B cell (primary cell): ENCODE data around the gene ZNF581. TPM values are rescaled to one million over a fixed set of nuclear protein-coding genes. Genes with fewer than 3 reads are reported as not detected.
A peak's percentile ranks its signal among the peaks of the same experiment; 100 is the strongest.

ENCODE experiments used
- ATAC-seq: fragments of 200-7000 bp; cut with Tn5 transposase; one replicate; pipeline ENCODE4 v1.10.0; 2021; ENCODE audit warnings: low read depth, mild to moderate bottlenecking, moderate number of reproducible peaks, moderate library complexity
- CTCF ChIA-PET: fragments of 350-600 bp; sonication (Branson Sonifier 250); formaldehyde crosslinking; loops from one replicate; lab custom pipeline; 2021; ENCODE audit warnings: antibody characterized with exemption, inconsistent platforms; lab: Charles Lee
- POLR2A ChIA-PET: fragments of 350-600 bp; sonication (Branson Sonifier 250); formaldehyde crosslinking; loops from one replicate; lab custom pipeline; 2021; ENCODE audit warnings: antibody characterized with exemption; lab: Charles Lee
- DNase-seq: peaks from one replicate; pipeline ENCODE4 v3.0.0; 2013
- H2AFZ ChIP-seq: 2 replicates; pipeline ENCODE4 v1.6.1; 2012; ENCODE audit warnings: mild to moderate bottlenecking, low read depth, low read length; ENCODE audit not compliant: insufficient read depth, poor library complexity, severe bottlenecking
- H3K27ac ChIP-seq, 2 donors: 1 replicate in 1 of 2; 2 replicates in 1 of 2; pipeline ENCODE4 v1.5.1; 2012 to 2013; ENCODE audit warnings: low read length in 2 of 2, mild to moderate bottlenecking in 2 of 2, moderate library complexity in 1 of 2
- H3K27me3 ChIP-seq, 4 experiments: fragments of 200-600 bp in 1 of 4; sonication (generic) in 1 of 4; replicated peaks in 1 of 4; 1 replicate in 2 of 4; 2 replicates in 2 of 4; pipeline versions ENCODE4 v1.6.1 to v1.7.0; 2013 to 2016; ENCODE audit warnings: low read length in 3 of 4, mild to moderate bottlenecking in 2 of 4, mixed read lengths in 1 of 4, moderate library complexity in 1 of 4; ENCODE audit not compliant: insufficient read depth in 4 of 4, control insufficient read depth in 3 of 4; ENCODE audit errors: control extremely low read depth in 1 of 4
- H3K36me3 ChIP-seq, 2 experiments: replicated peaks in 1 of 2; 1 replicate in 1 of 2; 2 replicates in 1 of 2; pipeline versions ENCODE4 v1.6.1 to v1.7.1; 2013; ENCODE audit warnings: low read length in 1 of 2; ENCODE audit not compliant: insufficient read depth in 2 of 2, control insufficient read depth in 1 of 2; ENCODE audit errors: control extremely low read depth in 1 of 2, extremely low read depth in 1 of 2
- H3K4me1 ChIP-seq, 2 donors: fragments of 200-600 bp in 1 of 2; sonication (generic) in 1 of 2; 1 replicate in 1 of 2; 2 replicates in 1 of 2; pipeline versions ENCODE4 v1.5.1 to v1.6.1; 2013 to 2017; ENCODE audit warnings: low read length in 2 of 2; ENCODE audit not compliant: control insufficient read depth in 2 of 2, insufficient read depth in 2 of 2
- H3K4me2 ChIP-seq: replicated peaks from 2 replicates; pipeline ENCODE3; 2012; ENCODE audit warnings: mild to moderate bottlenecking, low read depth, low read length; ENCODE audit not compliant: poor library complexity, severe bottlenecking
- H3K4me3 ChIP-seq, 5 experiments: fragments of 200-600 bp in 1 of 5; sonication (generic) in 1 of 5; 1 replicate in 3 of 5; 2 replicates in 2 of 5; pipeline versions ENCODE4 v1.5.1 to v1.7.0; 2011 to 2016; ENCODE audit warnings: low read length in 4 of 5, mild to moderate bottlenecking in 4 of 5, low read depth in 2 of 5, control low read depth in 1 of 5, moderate library complexity in 1 of 5; ENCODE audit not compliant: insufficient read depth in 1 of 5; ENCODE audit errors: control extremely low read depth in 1 of 5, extremely low read depth in 1 of 5
- H3K79me2 ChIP-seq: fragments of 200-600 bp; sonication (generic); one replicate; pipeline ENCODE4 v1.6.0; 2016; ENCODE audit warnings: low read length; ENCODE audit not compliant: control insufficient read depth, insufficient read depth
- H3K9ac ChIP-seq: fragments of 200-600 bp; sonication (generic); 2 replicates; pipeline ENCODE4 v1.6.1; 2017; ENCODE audit warnings: mild to moderate bottlenecking, low read length, moderate library complexity
- H3K9me3 ChIP-seq, 3 donors: one replicate each; pipeline versions ENCODE4 v1.6.1 to v1.7.1; 2013; ENCODE audit warnings: low read length in 2 of 3; ENCODE audit not compliant: control insufficient read depth in 2 of 3, insufficient read depth in 1 of 3; ENCODE audit errors: control extremely low read depth in 1 of 3
- H4K20me1 ChIP-seq: 2 replicates; pipeline ENCODE4 v1.6.0; 2012; ENCODE audit warnings: mild to moderate bottlenecking, low read length; ENCODE audit not compliant: insufficient read depth, control insufficient read depth, poor library complexity, severe bottlenecking
- H3K27ac Mint-ChIP-seq: one replicate; pipeline ENCODE4 v1.8.0; 2021; ENCODE audit warnings: mixed read lengths
- H3K27me3 Mint-ChIP-seq: one replicate; pipeline ENCODE4 v1.8.0; 2021; ENCODE audit warnings: mixed read lengths
- H3K4me1 Mint-ChIP-seq: one replicate; pipeline ENCODE4 v1.8.0; 2021; ENCODE audit warnings: mixed read lengths
- H3K4me3 Mint-ChIP-seq: one replicate; pipeline ENCODE4 v1.8.0; 2021; ENCODE audit warnings: mixed read lengths
- H3K9me3 Mint-ChIP-seq: one replicate; pipeline ENCODE4 v1.8.0; 2022; ENCODE audit warnings: mixed read lengths; ENCODE audit not compliant: insufficient read depth
- EZH2 ChIP-seq: IDR thresholded peaks from 2 replicates; pipeline ENCODE4 v1.6.1; 2012; ENCODE audit warnings: borderline replicate concordance, low read depth, mild to moderate bottlenecking, moderate library complexity, low read length; ENCODE audit not compliant: insufficient read depth, poor library complexity, severe bottlenecking
- WGBS: methylation state at CpG from one replicate; pipeline ENCODE4 v1.1.5; 2013; ENCODE audit warnings: missing lambda C conversion rate; ENCODE audit not compliant: insufficient coverage; 5-methylcytosine and 5-hydroxymethylcytosine counted together
- intact Hi-C: fragments of 100-400 bp; cut with micrococcal nuclease; formaldehyde crosslinking; loops from one replicate; pipeline ENCODE4 v1.10.0; 2022
- polyA plus RNA-seq: library from polyadenylated mRNA; depleted of rRNA; stranded (reverse); fragments of >200 nt; gene quantifications from 2 replicates; pipeline ENCODE4 v1.2.3, GENCODE V29; 2012
- total RNA-seq, 2 donors: library from RNA; stranded (reverse); fragments of 120-200 nt in 1 of 2; gene quantifications; 1 replicate in 1 of 2; 2 replicates in 1 of 2; pipeline versions ENCODE4 v1.2.3 to v1.2.4, GENCODE V29; 2013 to 2022
- TF ChIP-seq, protein P1 (sequence below): fragments of 200-600 bp; IDR thresholded peaks from one replicate; pipeline ENCODE4 v1.8.0; 2022; ENCODE audit warnings: antibody characterized with exemption, mild to moderate bottlenecking

The ZNF581 gene
- total and polyA plus RNA-seq, 2 donors (not counting 1 experiment from before 2014, with no cell fraction given) = 48.2 to 51.3 TPM

DNA sequence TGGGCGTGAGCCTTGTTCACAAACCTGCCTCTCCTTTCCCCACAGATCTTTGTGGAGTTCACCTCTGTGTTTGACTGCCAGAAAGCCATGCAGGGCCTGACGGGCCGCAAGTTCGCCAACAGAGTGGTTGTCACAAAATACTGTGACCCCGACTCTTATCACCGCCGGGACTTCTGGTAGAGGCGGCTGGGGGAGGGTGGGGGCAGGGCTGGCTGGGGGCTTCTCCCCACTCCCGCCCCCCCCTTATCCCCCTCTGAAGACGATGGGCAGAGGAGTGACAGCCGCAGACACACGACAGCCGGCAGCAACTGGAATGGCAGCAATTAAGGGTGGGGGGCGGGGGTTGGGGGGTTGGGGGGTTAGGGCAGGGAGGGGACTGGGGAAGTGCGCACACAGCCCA, 30.4 kb downstream of the ZNF581 start:
- Histone ChIP-seq H3K36me3 (peaks cover 0 to 57% of the 10 kb centered on the region in 2 experiments), H3K4me3 (no peak overlapping the region)
- CTCF ChIA-PET = interaction anchor here (0.9 to 3.7 kb wide), 4 partner anchors 11 to 42 kb away, joined by 3 to 46 read pairs (median 5); partner anchors contain the start of genes CCDC106 and U2AF2

DNA sequence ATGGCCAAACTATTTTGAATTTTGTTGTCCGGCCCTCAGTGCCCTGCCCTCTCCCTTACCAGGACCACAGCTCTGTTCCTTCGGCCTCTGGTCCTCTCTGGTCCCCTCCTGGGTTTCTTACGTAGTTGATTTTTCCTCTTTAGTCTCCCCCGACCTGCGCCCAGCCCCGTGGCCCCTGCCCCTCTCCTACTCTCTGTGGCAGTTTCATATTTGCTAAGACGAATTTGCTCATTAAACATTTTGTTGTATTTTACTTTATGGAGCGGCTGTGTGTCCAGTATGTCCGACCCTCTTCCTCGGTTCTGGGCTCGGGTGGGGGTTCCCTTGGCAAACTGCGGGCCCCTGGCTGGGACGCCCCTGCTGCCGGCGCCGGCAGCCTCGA, 31.0 kb downstream of the ZNF581 start:
- POLR2A ChIA-PET = interaction anchor here (1.1 to 1.3 kb wide), 2 partner anchors 20 to 37 kb away, joined by 3 to 6 read pairs; partner anchors contain the start of gene U2AF2
- DNase-seq = no peak
- Mint-ChIP-seq H3K4me1 (peaks cover 64% of the 10 kb centered on the region), H3K4me3 (peak overlapping the region; percentile 72), H3K27me3 (no peaks in the 10 kb centered on the region), H3K27ac (peak overlapping the region; percentile 85), H3K9me3 (no peaks in the 10 kb centered on the region)
- peak overlapping the region in 4 of 5 experiments; percentile 64 to 93 (median 82) for H3K4me3 ChIP-seq
- peaks cover 68% of the 10 kb centered on the region for H3K79me2 ChIP-seq
- peak overlapping the region; percentile 76 to 87 for H3K27ac ChIP-seq
- peak overlapping the region; percentile 70 for H2AFZ ChIP-seq
- CTCF ChIA-PET = interaction anchor here (0.6 kb wide), 1 partner anchor 42 kb away, joined by 3 read pairs; no protein-coding TSS in a partner anchor
- peaks cover 38 to 53% of the 10 kb centered on the region in 2 donors for H3K4me1 ChIP-seq
- H3K9me3 ChIP-seq = no peaks in the 10 kb centered on the region
- H4K20me1 ChIP-seq = peaks cover 73% of the 10 kb centered on the region
- H3K27me3 ChIP-seq = no peaks in the 10 kb centered on the region
- no peak for TF ChIP-seq EZH2
- TF ChIP-seq, protein P1, sequence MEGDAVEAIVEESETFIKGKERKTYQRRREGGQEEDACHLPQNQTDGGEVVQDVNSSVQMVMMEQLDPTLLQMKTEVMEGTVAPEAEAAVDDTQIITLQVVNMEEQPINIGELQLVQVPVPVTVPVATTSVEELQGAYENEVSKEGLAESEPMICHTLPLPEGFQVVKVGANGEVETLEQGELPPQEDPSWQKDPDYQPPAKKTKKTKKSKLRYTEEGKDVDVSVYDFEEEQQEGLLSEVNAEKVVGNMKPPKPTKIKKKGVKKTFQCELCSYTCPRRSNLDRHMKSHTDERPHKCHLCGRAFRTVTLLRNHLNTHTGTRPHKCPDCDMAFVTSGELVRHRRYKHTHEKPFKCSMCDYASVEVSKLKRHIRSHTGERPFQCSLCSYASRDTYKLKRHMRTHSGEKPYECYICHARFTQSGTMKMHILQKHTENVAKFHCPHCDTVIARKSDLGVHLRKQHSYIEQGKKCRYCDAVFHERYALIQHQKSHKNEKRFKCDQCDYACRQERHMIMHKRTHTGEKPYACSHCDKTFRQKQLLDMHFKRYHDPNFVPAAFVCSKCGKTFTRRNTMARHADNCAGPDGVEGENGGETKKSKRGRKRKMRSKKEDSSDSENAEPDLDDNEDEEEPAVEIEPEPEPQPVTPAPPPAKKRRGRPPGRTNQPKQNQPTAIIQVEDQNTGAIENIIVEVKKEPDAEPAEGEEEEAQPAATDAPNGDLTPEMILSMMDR = no peak
- H3K9ac ChIP-seq = peak overlapping the region; percentile 80
- intact Hi-C loops = no loop called here
- 47% methylated on average over 13 of the region's 17 CpGs for WGBS
- peaks cover 0 to 57% of the 10 kb centered on the region in 2 experiments for H3K36me3 ChIP-seq
- peak overlapping the region; percentile 82 for H3K4me2 ChIP-seq
- ATAC-seq = no peak

More for the DNA sequence above, 30.4 kb downstream of the ZNF581 start:
- Histone ChIP-seq H3K9me3 (no peaks in the 10 kb centered on the region), H3K27ac (peak overlapping the region; percentile 29 to 76), H3K4me1 (peaks cover 32 to 47% of the 10 kb centered on the region in 2 donors), H2AFZ (no peak overlapping the region), H3K27me3 (no peaks in the 10 kb centered on the region), H3K4me2 (no peak overlapping the region), H4K20me1 (peaks cover 73% of the 10 kb centered on the region), H3K9ac (no peak overlapping the region), H3K79me2 (peaks cover 68% of the 10 kb centered on the region)
- Mint-ChIP-seq H3K27ac (peak overlapping the region; percentile 79), H3K9me3 (no peaks in the 10 kb centered on the region), H3K4me3 (peak overlapping the region; percentile 63), H3K4me1 (peaks cover 62% of the 10 kb centered on the region), H3K27me3 (no peaks in the 10 kb centered on the region)
- ATAC-seq (no peak), DNase-seq (no peak)
- POLR2A ChIA-PET = interaction anchor here (1.1 to 1.3 kb wide), 2 partner anchors 19 to 36 kb away, joined by 3 to 6 read pairs; partner anchors contain the start of gene U2AF2
- intact Hi-C loops = no loop called here
- WGBS = 100% methylated on average over 1 of the region's 15 CpGs
- TF ChIP-seq EZH2 = no peak
- TF ChIP-seq, protein P1 = no peak
